Fibroblast of villous mesenchyme (primary cell): ENCODE data around the gene STK32A. TPM values are rescaled to one million over a fixed set of nuclear protein-coding genes. Genes with fewer than 3 reads are reported as not detected.

Source experiments
- DNase-seq: peaks from one replicate; pipeline ENCODE4 v3.0.0-alpha.2; 2010; ENCODE audit warnings: low read depth
- H3K4me3 ChIP-seq: 2 replicates; pipeline ENCODE4 v1.5.1; 2011; ENCODE audit warnings: low read depth, mild to moderate bottlenecking, low read length
- CTCF ChIP-seq: IDR thresholded peaks from 2 replicates; pipeline ENCODE4 v1.5.1; 2012; ENCODE audit warnings: low read depth, mild to moderate bottlenecking, low read length; ENCODE audit not compliant: insufficient read depth
- small RNA-seq: library from RNA; depleted of rRNA; stranded (forward); fragments of <200 nt; gene quantifications from one replicate; pipeline ENCODE3, GENCODE V24; 2012
- total RNA-seq: library from RNA; depleted of rRNA; stranded (reverse); fragments of >200 nt; gene quantifications from 2 replicates; pipeline ENCODE4 v1.2.3, GENCODE V29; 2012

STK32A gene
- total RNA-seq, 1 donor, result 2.2 TPM

- no peak overlapping the region for H3K4me3 ChIP-seq
- TF ChIP-seq CTCF, result no peak
- DNase-seq, result no peak
Measured at GRCh38 chr5:147436596-147436995, 201.8 kb downstream of the STK32A start.

GRCh38 chr5:147437161-147437596 lies 202.4 kb downstream of the STK32A start:
- TF ChIP-seq CTCF, result no peak
- no peak for DNase-seq
- no peak overlapping the region for H3K4me3 ChIP-seq

Small RNA genes lying within 50 kb of the gene (small RNA-seq; reads per million reads assigned to genes)
- gene AC011373.1, result not detected
